Stomach (tissue), 9 donors: ENCODE data around the gene PCBD2. TPM values are rescaled to one million over a fixed set of nuclear protein-coding genes. Genes with fewer than 3 reads are reported as not detected.

ENCODE experiments used
- DNase-seq, 2 donors: peaks; one replicate each; pipeline versions ENCODE4 v3.0.0 to v3.0.0-alpha.2; 2013 to 2019
- H3K27ac ChIP-seq, 5 donors: fragments of 200-600 bp in 4 of 5; sonication (generic) in 4 of 5; one replicate each; pipeline ENCODE4 v1.5.1; 2013 to 2019; ENCODE audit warnings: mild to moderate bottlenecking in 1 of 5, moderate library complexity in 1 of 5
- H3K27me3 ChIP-seq, 3 donors: fragments of 200-600 bp; sonication (generic); one replicate each; pipeline ENCODE4 v1.5.1; 2017 to 2019; ENCODE audit warnings: mixed run types in 1 of 3
- H3K36me3 ChIP-seq, 4 donors: fragments of 200-600 bp; sonication (generic); 1 replicate in 3 of 4; 2 replicates in 1 of 4; pipeline ENCODE4 v1.5.1; 2016 to 2019
- H3K4me1 ChIP-seq, 4 donors: fragments of 200-600 bp; sonication (generic); one replicate each; pipeline ENCODE4 v1.5.1; 2016 to 2019
- H3K4me3 ChIP-seq, 4 donors: fragments of 200-600 bp; sonication (generic) in 3 of 4; one replicate each; pipeline ENCODE4 v1.5.1; 2016 to 2019; ENCODE audit warnings: mild to moderate bottlenecking in 1 of 4
- H3K9me3 ChIP-seq, 4 donors: fragments of 200-600 bp; sonication (generic); one replicate each; pipeline ENCODE4 v1.5.1; 2016 to 2019
- CTCF ChIP-seq, 7 experiments: fragments of 450-650 bp in 4 of 7; fragments of 200-600 bp in 3 of 7; sonication (generic) in 3 of 7; IDR thresholded peaks; one replicate each; pipeline ENCODE4 v1.5.1; 2016 to 2019; ENCODE audit warnings: antibody characterized with exemption in 7 of 7, control low read depth in 2 of 7, mild to moderate bottlenecking in 1 of 7
- EP300 ChIP-seq: sonication (generic); formaldehyde crosslinking; IDR thresholded peaks from one replicate; pipeline ENCODE4 v1.6.1; 2017; ENCODE audit warnings: antibody characterized with exemption
- POLR2A ChIP-seq, 4 donors: fragments of 450-650 bp; IDR thresholded peaks; one replicate each; pipeline ENCODE4 v1.6.1; 2016; ENCODE audit warnings: antibody characterized with exemption in 4 of 4, control low read depth in 2 of 4, mild to moderate bottlenecking in 1 of 4, moderate library complexity in 1 of 4
- POLR2AphosphoS5 ChIP-seq, 3 donors: sonication (generic); formaldehyde crosslinking; IDR thresholded peaks; one replicate each; pipeline ENCODE4 v1.6.1; 2016; ENCODE audit warnings: antibody characterized with exemption in 3 of 3
- WGBS, 5 donors: extraction: QIAGEN DNeasy Blood & Tissue Kit in 3 of 5; methylation state at CpG; one replicate each; pipeline versions ENCODE4 v1.1.5 to v1.1.7; 2013 to 2018; 5-methylcytosine and 5-hydroxymethylcytosine counted together
- intact Hi-C: fragments of 100-400 bp; cut with DNase I; formaldehyde crosslinking; loops from one replicate; pipeline ENCODE4 v1.15.1; 2023; ENCODE audit warnings: low total_unique reads
- polyA plus RNA-seq, 3 donors: library from polyadenylated mRNA; stranded (reverse); fragments of 200-250 nt; gene quantifications; one replicate each; pipeline ENCODE4 v1.2.3, GENCODE V29; 2013
- total RNA-seq, 5 donors: library from RNA; depleted of rRNA; stranded (reverse); fragments of >200 nt; gene quantifications; one replicate each; pipeline versions ENCODE4 v1.1.0 to v1.2.3, GENCODE V29; 2014 to 2016
- donor health status: healthy with polysubstance abuse.
- donor health status: Bipolar disorder and iron deficiency.
- donor health status: healthy.

The PCBD2 gene
- total and polyA plus RNA-seq, 8 donors: under 0.01 to 18.5 (median 7.1) TPM

- intact Hi-C loops: no loop called here
- Histone ChIP-seq H3K4me1 (peaks cover 0 to 40% (median 15%) of the 10 kb centered on the region in 4 donors), H3K36me3 (peaks cover 19 to 81% (median 76%) of the 10 kb centered on the region in 4 donors), H3K4me3 (no peak overlapping the region), H3K9me3 (no peaks in the 10 kb centered on the region), H3K27ac (no peak overlapping the region), H3K27me3 (no peaks in the 10 kb centered on the region)
- 82 to 91% (median 89%) methylated on average over 3 of the region's 3 CpGs for WGBS, 5 donors
- DNase-seq: no peak
- TF ChIP-seq EP300: no peak
- no peak for TF ChIP-seq POLR2AphosphoS5 (IDR thresholded peaks at IDR 0.05)
- no peak for TF ChIP-seq CTCF (IDR thresholded peaks at IDR 0.05)
- no peak for TF ChIP-seq POLR2A (IDR thresholded peaks at IDR 0.05)
These were observed 8.3 kb downstream of the PCBD2 start for GRCh38 chr5:134913254-134913653.

- intact Hi-C loops: no loop called here
- WGBS, 5 donors: 96 to 100% (median 100%) methylated on average over 1 of the region's 1 CpG
- DNase-seq: no peak
- TF ChIP-seq POLR2A (IDR thresholded peaks at IDR 0.05) (no peak), CTCF (IDR thresholded peaks at IDR 0.05) (no peak), EP300 (no peak), POLR2AphosphoS5 (IDR thresholded peaks at IDR 0.05) (no peak)
- Histone ChIP-seq H3K9me3 (no peaks in the 10 kb centered on the region), H3K4me1 (peaks cover 0 to 40% (median 18%) of the 10 kb centered on the region in 4 donors), H3K4me3 (no peak overlapping the region), H3K27ac (no peak overlapping the region), H3K36me3 (peaks cover 19 to 81% (median 75%) of the 10 kb centered on the region in 4 donors), H3K27me3 (no peaks in the 10 kb centered on the region)
These were observed 8.9 kb downstream of the PCBD2 start for GRCh38 chr5:134913795-134914194.

GRCh38 chr5:134917070-134917815 lies 12.3 kb downstream of the PCBD2 start:
- peaks cover 24 to 64% (median 50%) of the 10 kb centered on the region in 4 donors for H3K36me3 ChIP-seq
- intact Hi-C loops: no loop called here
- H3K4me3 ChIP-seq: no peak overlapping the region
- peak in 1 of 2 donors; percentile 35 for DNase-seq
- H3K27ac ChIP-seq: no peak overlapping the region
- 64 to 77% (median 66%) methylated on average over 9 to 10 of the region's 10 CpGs for WGBS, 5 donors
- TF ChIP-seq POLR2A (IDR thresholded peaks at IDR 0.05): no peak
- TF ChIP-seq CTCF (IDR thresholded peaks at IDR 0.05): peak in 3 of 7 experiments; percentile 23 to 31 (median 30)
- peaks cover 0 to 25% (median 9%) of the 10 kb centered on the region in 4 donors for H3K4me1 ChIP-seq
- H3K9me3 ChIP-seq: no peaks in the 10 kb centered on the region
- H3K27me3 ChIP-seq: no peaks in the 10 kb centered on the region

- Histone ChIP-seq H3K27me3 (no peaks in the 10 kb centered on the region), H3K9me3 (no peaks in the 10 kb centered on the region), H3K36me3 (peaks cover 24 to 47% (median 37%) of the 10 kb centered on the region in 4 donors), H3K4me1 (peaks cover 0 to 18% (median 6%) of the 10 kb centered on the region in 4 donors), H3K4me3 (no peak overlapping the region), H3K27ac (no peak overlapping the region)
- DNase-seq: no peak
- no peak for TF ChIP-seq CTCF (IDR thresholded peaks at IDR 0.05)
- TF ChIP-seq POLR2A (IDR thresholded peaks at IDR 0.05): no peak
- no peak for TF ChIP-seq POLR2AphosphoS5 (IDR thresholded peaks at IDR 0.05)
- WGBS, 5 donors: 74 to 88% (median 83%) methylated on average over 3 of the region's 3 CpGs
- intact Hi-C loops: no loop called here
These were observed 13.9 kb downstream of the PCBD2 start for GRCh38 chr5:134918861-134919260.
